Retinal pigment epithelial cell (primary cell): ENCODE results near the gene FANCG.

Experiments
- DNase-seq: peaks from one replicate; pipeline ENCODE4 v3.0.0-alpha.2; 2010; ENCODE audit warnings: low read depth
- H3K4me3 ChIP-seq: 2 replicates; pipeline ENCODE4 v1.5.1; 2011; ENCODE audit warnings: mild to moderate bottlenecking, low read length, control low read depth, moderate library complexity
- CTCF ChIP-seq: conservative IDR thresholded peaks from 2 replicates; pipeline ENCODE4 v1.5.1; 2011; ENCODE audit warnings: low read depth, low read length, control low read depth, inconsistent platforms

The FANCG gene

GRCh38 chr9:35085078-35085477 is 5.3 kb upstream of the FANCG start:
- no peak for TF ChIP-seq CTCF
- H3K4me3 ChIP-seq = no peak overlapping the region
- no peak for DNase-seq

- peak overlapping the region; percentile 81 for H3K4me3 ChIP-seq
- TF ChIP-seq CTCF = no peak
- no peak for DNase-seq
Measured at GRCh38 chr9:35079041-35079425, 709 bp downstream of the FANCG start.

GRCh38 chr9:35078066-35078465 is 1.7 kb downstream of the FANCG start:
- no peak for TF ChIP-seq CTCF
- DNase-seq = no peak
- peak overlapping the region; percentile 81 for H3K4me3 ChIP-seq

- H3K4me3 ChIP-seq = no peak overlapping the region
- TF ChIP-seq CTCF = no peak
Measured at GRCh38 chr9:35076848-35077247, 2.9 kb downstream of the FANCG start.

GRCh38 chr9:35075358-35075757 is 4.4 kb downstream of the FANCG start:
- no peak for TF ChIP-seq CTCF
- H3K4me3 ChIP-seq = no peak overlapping the region
- DNase-seq = no peak

More at GRCh38 chr9:35076848-35077247, 2.9 kb downstream of the FANCG start:
- DNase-seq = no peak

- no peak overlapping the region for H3K4me3 ChIP-seq
- no peak for DNase-seq
- TF ChIP-seq CTCF = no peak
Measured at GRCh38 chr9:35074791-35075190, 5.0 kb downstream of the FANCG start.

GRCh38 chr9:35074141-35074540 is 5.6 kb downstream of the FANCG start:
- no peak for TF ChIP-seq CTCF
- no peak for DNase-seq
- no peak overlapping the region for H3K4me3 ChIP-seq
